Cerebellar cortex (tissue), 1 donor: ENCODE measurements around the gene MAGEF1.

Experiments
- DNase-seq: peaks from one replicate; pipeline ENCODE4 v3.0.0-alpha.2; 2015; ENCODE audit warnings: low spot score

The MAGEF1 gene

GRCh38 chr3:184690192-184690883 is 21.5 kb downstream of the MAGEF1 start:
- no peak for DNase-seq

GRCh38 chr3:184688882-184689271 is 23.0 kb downstream of the MAGEF1 start:
- DNase-seq: no peak

- DNase-seq: no peak
Measured at GRCh38 chr3:184688251-184688881, 23.5 kb downstream of the MAGEF1 start.

DNA sequence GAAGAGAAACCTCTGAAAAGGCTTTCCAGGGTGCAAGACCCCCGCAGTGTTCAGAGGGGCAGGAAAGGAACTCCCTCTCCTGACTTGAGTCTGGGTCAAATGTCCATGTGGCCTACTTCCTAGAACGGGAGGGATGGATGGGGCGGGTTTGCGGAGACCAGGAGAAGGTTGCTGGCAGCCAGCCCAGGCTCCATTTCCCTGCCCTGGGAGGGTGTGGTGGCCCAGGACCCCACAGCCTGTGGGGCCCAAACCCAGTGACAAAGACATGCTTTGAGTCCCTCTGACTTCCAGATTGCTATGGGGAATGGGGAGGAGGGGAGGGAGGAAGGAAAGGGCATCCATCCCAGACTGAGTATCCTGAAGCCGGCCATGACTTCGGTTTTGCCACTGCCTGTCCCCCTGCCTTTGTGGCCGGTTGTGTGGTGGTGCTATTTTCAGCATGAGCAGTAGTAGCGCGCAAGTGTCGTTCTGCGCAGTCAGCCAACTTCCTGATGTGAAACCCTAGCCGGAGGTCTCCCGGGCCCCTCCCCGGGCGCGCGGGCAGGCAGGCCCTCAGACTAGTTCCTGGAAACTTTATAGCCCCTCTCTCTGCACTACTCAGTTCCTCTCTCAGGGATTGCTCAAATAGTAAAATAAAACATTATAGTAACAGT is 24.4 kb downstream of the MAGEF1 start:
- no peak for DNase-seq

DNA sequence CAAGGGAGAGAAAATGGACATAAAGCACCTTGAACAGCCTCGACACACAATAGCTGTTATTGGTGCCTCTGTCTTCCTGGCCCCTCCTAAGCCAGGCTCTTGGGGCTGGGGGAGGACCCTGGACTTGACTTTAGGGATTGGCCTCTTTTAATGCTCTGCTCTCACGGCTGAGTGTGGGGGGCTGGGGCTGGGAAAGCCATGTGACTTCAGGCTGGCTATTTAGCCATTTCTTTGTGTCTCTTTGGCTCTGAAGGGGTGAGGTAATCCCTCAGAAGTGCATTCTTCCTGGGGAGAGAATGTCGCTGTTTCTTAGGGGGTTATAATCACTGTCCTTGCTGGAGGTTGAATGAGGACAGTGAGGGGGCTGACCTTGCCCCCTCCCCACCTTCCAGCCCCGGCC is 26.2 kb downstream of the MAGEF1 start:
- no peak for DNase-seq

- DNase-seq: no peak
Measured at GRCh38 chr3:184685055-184685454, 26.8 kb downstream of the MAGEF1 start.

DNA sequence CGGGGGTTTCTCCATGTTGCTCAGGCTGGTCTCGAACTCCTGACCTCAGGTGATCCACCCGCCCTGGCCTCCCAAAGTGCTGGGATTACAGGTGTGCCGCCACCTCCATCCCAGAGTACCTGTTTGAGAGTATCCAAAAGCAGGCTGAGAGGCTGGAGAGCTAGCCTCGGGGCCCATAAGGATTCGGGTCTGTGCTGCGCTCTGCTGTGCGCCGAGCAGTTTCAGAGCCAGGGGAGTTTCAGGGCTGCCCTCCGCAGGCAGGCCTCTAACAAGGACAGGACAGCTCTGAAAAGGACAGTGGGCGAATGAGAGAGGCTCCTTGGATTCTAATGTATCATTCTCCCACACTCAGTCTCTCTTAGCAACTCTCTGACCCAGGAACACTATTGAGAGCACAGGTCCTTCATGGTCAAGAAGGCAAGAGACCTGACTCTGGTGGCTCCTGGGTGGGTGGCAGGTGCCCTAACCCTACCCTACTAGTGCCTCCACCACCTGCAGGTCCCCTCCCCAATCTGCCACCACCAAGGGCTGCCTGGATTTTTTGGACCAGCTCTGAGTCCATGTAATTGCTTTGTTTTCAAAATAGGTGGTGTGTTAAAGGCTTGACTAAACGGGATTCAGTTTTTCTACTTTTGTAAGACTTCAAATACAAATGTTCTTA is 27.8 kb downstream of the MAGEF1 start:
- DNase-seq: no peak

DNA sequence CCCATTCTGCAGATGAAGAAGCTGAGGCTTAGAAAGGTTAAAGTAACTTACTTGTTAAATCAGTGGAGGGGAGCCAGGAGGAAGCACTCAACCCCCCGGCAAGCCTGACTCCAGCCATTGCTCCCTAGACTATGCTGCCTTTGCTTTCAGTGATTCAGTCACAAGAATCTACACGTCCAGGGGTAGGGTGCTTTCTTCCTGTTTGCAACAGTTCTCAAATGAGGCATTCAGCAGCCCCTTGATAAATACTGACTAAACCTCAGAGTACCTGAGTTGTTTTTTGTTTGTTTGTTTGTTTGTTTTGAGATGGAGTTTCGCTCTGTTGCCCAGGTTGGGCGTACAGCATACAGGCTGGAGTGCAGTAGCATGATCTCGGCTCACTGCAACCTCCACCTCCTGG is 28.6 kb downstream of the MAGEF1 start:
- DNase-seq: no peak

DNA sequence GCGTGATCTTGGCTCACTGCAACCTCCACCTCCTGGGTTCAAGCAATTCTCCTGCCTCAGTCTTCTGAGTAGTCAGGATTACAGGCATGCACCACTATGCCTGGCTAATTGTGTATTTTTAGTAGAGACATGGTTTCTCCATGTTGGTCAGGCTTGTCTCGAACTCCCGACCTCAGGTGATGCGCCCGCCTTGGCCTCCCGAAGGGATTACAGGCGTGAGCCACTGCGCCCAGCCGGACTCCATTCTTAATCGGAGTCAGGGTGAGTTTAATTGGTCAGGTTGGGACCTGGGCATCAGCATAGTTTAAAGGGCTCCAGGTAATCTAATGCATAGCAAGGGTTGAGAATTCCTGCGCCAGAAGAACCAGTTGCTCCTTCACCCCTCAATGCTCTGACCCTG is 29.2 kb downstream of the MAGEF1 start:
- DNase-seq: no peak

DNA sequence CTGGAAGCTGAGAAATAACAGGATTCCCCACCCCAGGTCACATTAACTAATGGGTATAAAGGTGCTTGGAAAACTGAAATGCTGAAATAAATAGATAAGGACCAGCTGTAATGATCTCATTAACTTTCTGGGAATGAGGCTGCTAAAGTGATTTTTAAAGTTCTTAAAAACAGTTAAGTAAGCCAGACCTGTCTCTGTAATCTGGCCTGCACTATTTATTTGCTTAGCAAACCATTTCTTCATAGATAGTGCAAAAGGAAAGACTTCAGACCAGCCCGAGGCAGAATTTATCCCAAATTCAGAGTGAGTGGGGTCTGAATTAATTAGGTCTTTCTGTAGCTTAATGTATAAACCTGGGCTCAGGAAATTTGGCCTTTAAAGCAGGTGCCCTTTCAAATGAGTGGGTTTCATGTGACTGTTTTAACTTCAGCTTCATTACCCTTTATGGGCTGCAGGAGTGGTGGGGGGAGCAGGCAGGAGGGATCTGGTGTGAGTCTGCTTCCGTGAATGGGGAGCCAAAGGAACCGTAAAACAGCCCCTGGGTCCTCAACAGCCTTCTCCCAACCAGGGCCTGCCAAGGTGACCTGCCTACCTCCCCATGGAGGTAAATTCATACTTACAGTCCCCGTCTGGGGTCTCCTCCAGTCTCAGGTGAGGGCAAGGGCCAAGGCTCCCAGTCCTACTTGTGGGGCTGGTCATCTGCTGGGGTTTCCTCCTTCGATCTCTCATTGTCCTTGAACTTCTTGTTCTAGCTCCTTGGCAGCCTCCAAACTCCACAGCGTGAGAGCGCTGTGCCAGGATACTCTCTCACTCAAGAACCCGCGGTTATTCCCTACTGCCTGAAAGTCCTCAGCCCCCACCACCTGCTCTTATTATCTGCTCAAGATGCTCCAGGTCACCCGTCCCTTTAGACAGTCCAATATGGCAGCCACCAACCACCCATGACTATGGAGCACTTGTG is 31.2 kb downstream of the MAGEF1 start:
- DNase-seq: no peak

- DNase-seq: no peak
Measured at GRCh38 chr3:184679056-184679816, 32.6 kb downstream of the MAGEF1 start.

GRCh38 chr3:184678317-184679055 is 33.4 kb downstream of the MAGEF1 start:
- no peak for DNase-seq

- DNase-seq: no peak
Measured at GRCh38 chr3:184677344-184678316, 34.2 kb downstream of the MAGEF1 start.

GRCh38 chr3:184676927-184677326 is 34.9 kb downstream of the MAGEF1 start:
- no peak for DNase-seq

DNA sequence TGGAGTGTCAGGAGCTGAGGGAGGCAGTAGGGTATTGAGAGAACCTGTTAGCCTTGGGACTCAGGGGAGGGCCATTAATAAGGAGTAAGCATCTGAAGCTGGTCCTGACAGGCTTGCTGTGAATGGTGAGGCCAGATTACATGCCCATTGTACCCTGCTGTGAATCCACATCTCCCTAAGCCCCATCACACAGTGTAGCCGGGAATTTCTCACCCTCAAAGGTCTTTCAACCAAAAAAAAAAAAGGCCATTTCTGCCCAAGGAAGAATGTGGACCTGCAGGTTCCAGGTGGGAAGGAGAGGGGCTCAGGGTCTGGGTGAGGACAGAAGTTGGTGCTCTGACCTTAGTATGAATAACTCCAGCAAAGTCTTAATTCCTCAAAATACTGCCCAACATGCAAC is 37.2 kb downstream of the MAGEF1 start:
- DNase-seq: no peak

DNA sequence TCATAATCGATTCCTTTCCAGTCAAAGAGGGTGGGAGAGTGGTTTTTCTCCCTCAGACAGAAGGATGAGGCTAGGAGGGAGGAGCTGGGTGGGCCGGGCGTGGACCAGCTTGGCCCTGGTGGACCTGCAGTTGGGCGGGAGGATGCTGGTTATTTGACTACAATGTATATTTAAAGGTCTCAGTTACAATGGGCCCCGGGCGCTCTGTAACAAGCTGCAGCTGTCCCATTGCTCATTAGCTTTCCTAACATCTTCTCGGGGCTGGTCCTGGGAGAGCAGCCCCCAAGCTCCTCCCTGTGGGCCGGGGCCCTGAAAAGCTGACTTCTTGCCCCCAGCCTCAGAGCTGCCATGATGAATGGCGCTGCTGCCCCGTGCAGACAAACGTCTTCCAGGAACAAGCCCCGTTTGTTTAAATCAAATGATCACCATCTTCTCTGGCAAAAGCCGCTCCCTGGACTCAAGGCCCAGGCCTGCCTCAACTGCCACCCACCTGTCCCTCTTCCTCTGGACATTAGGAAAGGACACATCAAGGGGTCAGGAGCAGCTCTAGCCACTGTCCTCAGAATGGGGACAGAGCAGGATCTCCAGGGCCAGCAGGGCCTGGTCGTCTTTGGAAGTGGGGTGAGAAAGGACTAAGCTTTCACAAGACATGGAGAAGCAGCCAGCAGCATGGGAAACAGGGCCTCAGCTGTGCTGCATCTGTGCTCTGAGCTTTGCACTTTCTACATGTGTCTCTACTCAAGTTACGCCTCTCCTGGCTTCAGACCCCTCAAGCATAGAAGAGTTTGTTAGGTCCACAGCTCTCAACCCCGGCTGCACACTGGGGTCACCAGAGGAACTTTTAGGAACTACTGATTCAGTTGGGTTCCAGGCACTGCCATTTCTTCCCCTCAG is 38.6 kb downstream of the MAGEF1 start:
- DNase-seq: no peak

DNA sequence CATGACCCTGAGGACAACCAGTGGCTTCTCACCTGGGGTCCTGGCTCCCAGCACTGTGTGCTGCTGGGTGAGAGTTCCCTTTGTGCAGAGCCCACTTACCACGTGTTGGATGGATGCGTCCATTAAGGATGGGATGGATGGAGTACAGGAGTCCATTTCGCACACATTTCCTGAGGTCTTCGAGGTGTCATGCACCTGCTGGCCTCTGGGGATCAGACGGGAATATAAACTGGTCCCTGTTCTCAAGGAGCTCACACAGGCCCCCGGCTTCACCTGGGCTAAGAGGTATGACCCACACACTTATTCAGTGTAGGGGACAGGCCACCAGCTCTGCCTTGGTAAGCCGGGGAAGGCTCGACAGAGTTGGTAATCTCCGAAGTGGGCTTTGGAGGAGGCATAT is 39.5 kb downstream of the MAGEF1 start:
- DNase-seq: no peak

DNA sequence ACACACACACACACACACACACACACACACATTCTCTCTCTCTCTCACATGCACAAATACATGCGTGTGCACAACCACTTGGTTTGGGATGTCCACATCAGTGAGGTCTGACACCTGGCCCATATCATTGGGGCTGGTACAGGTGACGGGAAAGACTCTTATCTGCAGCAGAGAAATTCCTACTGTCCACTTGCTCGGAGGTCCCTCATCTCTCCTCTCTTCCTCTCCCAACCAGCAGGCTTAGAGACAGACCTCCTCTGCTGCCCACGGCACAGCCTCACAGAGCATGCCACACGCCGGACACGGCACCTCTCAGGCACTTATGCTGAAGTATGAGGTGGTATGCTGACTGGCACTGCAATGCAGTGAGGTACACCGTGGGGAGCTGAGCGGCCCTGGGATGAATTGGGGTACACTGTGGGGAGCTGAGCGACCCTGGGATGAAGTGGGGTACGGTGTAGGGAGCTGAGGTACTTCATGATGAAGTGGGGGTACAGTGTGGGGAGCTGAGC is 41.7 kb downstream of the MAGEF1 start:
- DNase-seq: no peak
